A549 (cell line): ENCODE data around the gene NEDD4L. TPM values are rescaled to one million over a fixed set of nuclear protein-coding genes. Genes with fewer than 3 reads are reported as not detected.

Source experiments
- ATAC-seq, 2 experiments: fragments of 200-7000 bp in 1 of 2; fragments of >200 bp in 1 of 2; cut with Nextera tagmentation in 1 of 2; cut with Tn5 transposase in 1 of 2; 3 replicates each; pipeline versions ENCODE4 v1.8.0 to v1.9.1; 2018 to 2020; ENCODE audit warnings: mild to moderate bottlenecking in 1 of 2, moderate library complexity in 1 of 2
- CTCF ChIA-PET: fragments of 300-600 bp; sonication (Branson Sonifier 250); formaldehyde crosslinking; extraction: SDS; loops from one replicate; lab custom pipeline; 2021; ENCODE audit warnings: antibody characterized with exemption, inconsistent platforms; lab: Yijun Ruan, JAX
- POLR2A ChIA-PET: fragments of 350-600 bp; formaldehyde crosslinking; extraction: SDS; loops from one replicate; lab custom pipeline; 2021; ENCODE audit warnings: antibody characterized with exemption, inconsistent platforms; lab: Yijun Ruan, JAX
- DNase-seq, 2 experiments: peaks; one replicate each; pipeline versions ENCODE4 v3.0.0 to v3.0.0-alpha.2; 2011 to 2016; ENCODE audit warnings: low read depth in 1 of 2, low spot score in 1 of 2
- FAIRE-seq: peaks from 2 replicates; lab custom pipeline; 2011; peaks lifted over from hg19 to GRCh38; lab: Jason Lieb, UNC
- H3K27ac ChIP-seq, 2 experiments: fragments of >200 bp; sonication (Bioruptor Twin); formaldehyde crosslinking; 3 replicates each; pipeline ENCODE4 v1.5.1; 2016 to 2017
- H3K4me1 ChIP-seq: fragments of >200 bp; sonication (Bioruptor Twin); formaldehyde crosslinking; 3 replicates; pipeline ENCODE4 v1.6.1; 2016
- H3K4me2 ChIP-seq: fragments of >200 bp; sonication (Bioruptor Twin); formaldehyde crosslinking; 3 replicates; pipeline ENCODE4 v1.6.1; 2016
- H3K4me3 ChIP-seq: fragments of >200 bp; sonication (Bioruptor Twin); formaldehyde crosslinking; 3 replicates; pipeline ENCODE4 v1.5.1; 2016
- H3K9me3 ChIP-seq: fragments of >200 bp; sonication (Bioruptor Twin); formaldehyde crosslinking; 3 replicates; pipeline ENCODE4 v1.6.1; 2016
- CBX8 ChIP-seq: fragments of 200-600 bp; sonication (generic); IDR thresholded peaks from 2 replicates; pipeline ENCODE4 v1.6.1; 2016
- CHD4 ChIP-seq: fragments of 200-600 bp; sonication (generic); IDR thresholded peaks from 2 replicates; pipeline ENCODE4 v1.6.1; 2016; ENCODE audit warnings: antibody characterized with exemption, mild to moderate bottlenecking, borderline replicate concordance
- CTCF ChIP-seq: fragments of >200 bp; sonication (Bioruptor Twin); formaldehyde crosslinking; IDR thresholded peaks from 3 replicates; pipeline ENCODE4 v1.5.1; 2016
- EHF ChIP-seq: fragments of 250-450 bp; sonication (Bioruptor Pico); IDR thresholded peaks from 2 replicates; pipeline ENCODE4 v1.5.0; 2020; ENCODE audit warnings: mild to moderate bottlenecking
- ELK1 ChIP-seq: fragments of 150-350 bp; IDR thresholded peaks from 2 replicates; pipeline ENCODE4 v1.6.1; 2014; ENCODE audit warnings: low read depth, mild to moderate bottlenecking, low read length
- FOXS1 ChIP-seq: fragments of 250-450 bp; sonication (Bioruptor Pico); IDR thresholded peaks from 2 replicates; pipeline ENCODE4 v1.5.0; 2020; ENCODE audit warnings: mild to moderate bottlenecking, moderate library complexity
- GATA3 ChIP-seq: IDR thresholded peaks from 2 replicates; pipeline ENCODE4 v1.6.1; 2012; ENCODE audit warnings: borderline replicate concordance
- HES2 ChIP-seq: fragments of >200 bp; sonication (Bioruptor Twin); formaldehyde crosslinking; IDR thresholded peaks from 2 replicates; pipeline ENCODE4 v1.6.1; 2016
- HMGXB4 ChIP-seq: fragments of 250-450 bp; sonication (Bioruptor Pico); IDR thresholded peaks from 2 replicates; pipeline ENCODE4 v1.5.0; 2021; ENCODE audit warnings: mild to moderate bottlenecking, moderate library complexity, borderline replicate concordance
- HOXB5 ChIP-seq: fragments of 250-450 bp; sonication (Bioruptor Pico); IDR thresholded peaks from 2 replicates; pipeline ENCODE4 v1.5.0; 2020; ENCODE audit warnings: mild to moderate bottlenecking, moderate library complexity
- JUN ChIP-seq, 2 experiments: fragments of >200 bp; sonication (Bioruptor Twin); formaldehyde crosslinking; IDR thresholded peaks; 2 replicates in 1 of 2; 3 replicates in 1 of 2; pipeline ENCODE4 v1.6.1; 2016 to 2017
- JUNB ChIP-seq: fragments of >200 bp; sonication (Bioruptor Twin); formaldehyde crosslinking; IDR thresholded peaks from 2 replicates; pipeline ENCODE4 v1.6.1; 2016
- MAZ ChIP-seq: fragments of 150-350 bp; IDR thresholded peaks from 2 replicates; pipeline ENCODE4 v1.6.1; 2014; ENCODE audit warnings: antibody characterized with exemption, low read depth, low read length, borderline replicate concordance
- MYC ChIP-seq: IDR thresholded peaks from 2 replicates; pipeline ENCODE4 v1.6.1; 2012; ENCODE audit warnings: mild to moderate bottlenecking, inconsistent platforms, low read length, improper control_type of control experiment, borderline replicate concordance
- NR3C1 ChIP-seq: fragments of >200 bp; sonication (Bioruptor Twin); formaldehyde crosslinking; IDR thresholded peaks from 3 replicates; pipeline ENCODE4 v1.6.1; 2017
- PBX3 ChIP-seq: IDR thresholded peaks from 2 replicates; pipeline ENCODE4 v1.6.1; 2012
- POLR2A ChIP-seq: IDR thresholded peaks from 2 replicates; pipeline ENCODE4 v1.6.1; 2012; ENCODE audit warnings: mild to moderate bottlenecking, low read length
- RARB ChIP-seq: fragments of 250-450 bp; sonication (Bioruptor Pico); IDR thresholded peaks from 2 replicates; pipeline ENCODE4 v1.8.0; 2021; ENCODE audit warnings: mild to moderate bottlenecking, moderate library complexity
- RCOR1 ChIP-seq: fragments of 150-350 bp; IDR thresholded peaks from 2 replicates; pipeline ENCODE4 v1.6.1; 2014; ENCODE audit warnings: antibody characterized with exemption, low read length, low read depth
- REST ChIP-seq: fragments of 200-600 bp; sonication (generic); IDR thresholded peaks from 2 replicates; pipeline ENCODE4 v1.6.1; 2016; ENCODE audit warnings: antibody characterized with exemption, mild to moderate bottlenecking, moderate library complexity
- SMC3 ChIP-seq: fragments of >200 bp; sonication (Bioruptor Twin); formaldehyde crosslinking; IDR thresholded peaks from 3 replicates; pipeline ENCODE4 v1.6.1; 2018; ENCODE audit warnings: inconsistent platforms
- ZC3H11A ChIP-seq: fragments of 450-650 bp; IDR thresholded peaks from 2 replicates; pipeline ENCODE4 v1.6.1; 2014; ENCODE audit warnings: antibody characterized with exemption, mild to moderate bottlenecking
- ZFP36 ChIP-seq: fragments of 450-650 bp; IDR thresholded peaks from 2 replicates; pipeline ENCODE4 v1.6.1; 2014; ENCODE audit warnings: borderline replicate concordance; ENCODE audit not compliant: partially characterized antibody
- ZSCAN20 ChIP-seq: fragments of 250-450 bp; sonication (Bioruptor Pico); IDR thresholded peaks from 2 replicates; pipeline ENCODE4 v1.8.0; 2022; ENCODE audit warnings: mild to moderate bottlenecking, moderate library complexity
- WGBS: methylation state at CpG from one replicate; pipeline ENCODE4 v1.1.6; 2017; ENCODE audit errors: missing lambda C conversion rate; 5-methylcytosine and 5-hydroxymethylcytosine counted together
- polyA plus RNA-seq, 4 experiments: library from polyadenylated mRNA; depleted of rRNA in 3 of 4; stranded (reverse); fragments of >200 nt; fragmentation: RNase III in 1 of 4; extraction: RNeasy Plus Mini Kit Qiagen cat#74134 plus additional on column Dnase treatment in 1 of 4; gene quantifications; 2 replicates in 3 of 4; 3 replicates in 1 of 4; pipeline ENCODE4 v1.2.3, GENCODE V29; 2011 to 2017

The NEDD4L gene
- polyA plus RNA-seq, 2 of the 4 experiments (the other 2 are of a cell fraction), result 18.0 to 36.5 TPM

GRCh38 chr18:58080451-58080850 lies 36.4 kb downstream of the NEDD4L start:
- no peak for FAIRE-seq
- 96% methylated on average over 3 of the region's 3 CpGs for WGBS
- no peak for DNase-seq
- H3K27ac ChIP-seq, result no peak overlapping the region
- no peak for ATAC-seq
- H3K4me2 ChIP-seq, result no peak overlapping the region
- H3K9me3 ChIP-seq, result no peaks in the 10 kb centered on the region
- ChIA-PET POLR2A (no interaction called here), CTCF (no interaction called here)
- TF ChIP-seq MAZ, result no peak
- no peak for TF ChIP-seq RARB (CRISPR knock-in tag)
- no peak for TF ChIP-seq NR3C1
- TF ChIP-seq ZSCAN20, result no peak
- TF ChIP-seq JUN (IDR thresholded peaks at IDR 0.05), result no peak
- no peak for TF ChIP-seq MYC
- TF ChIP-seq HMGXB4 (CRISPR knock-in tag), result no peak
- TF ChIP-seq HOXB5 (CRISPR knock-in tag), result no peak
- no peak for TF ChIP-seq HES2
- no peak for TF ChIP-seq PBX3
- TF ChIP-seq CTCF, result no peak
- TF ChIP-seq FOXS1 (CRISPR knock-in tag), result no peak
- TF ChIP-seq EHF (CRISPR knock-in tag), result no peak
- TF ChIP-seq ELK1, result no peak
- H3K4me1 ChIP-seq, result no peaks in the 10 kb centered on the region
- H3K4me3 ChIP-seq, result no peak overlapping the region

GRCh38 chr18:58087928-58088690 lies 44.1 kb downstream of the NEDD4L start:
- DNase-seq (no peak), FAIRE-seq (no peak), ATAC-seq (no peak)
- no peak overlapping the region for H3K4me2 ChIP-seq
- peaks cover 11% of the 10 kb centered on the region; the same call in 2 of the 3 replicates for H3K4me1 ChIP-seq
- CTCF ChIA-PET, result interaction anchor here (0.9 to 1.1 kb wide), 2 partner anchors 48 to 49 kb away, joined by 3 to 4 read pairs; no protein-coding TSS in a partner anchor
- WGBS, result 82% methylated on average over 6 of the region's 6 CpGs
- no peak overlapping the region for H3K27ac ChIP-seq
- POLR2A ChIA-PET, result no interaction called here
- TF ChIP-seq ELK1 (no peak), SMC3 (no peak), RCOR1 (no peak), JUNB (no peak), CHD4 (no peak), POLR2A (no peak), ZC3H11A (no peak), REST (no peak), ZFP36 (no peak), CBX8 (no peak), MAZ (no peak), GATA3 (no peak), EHF (CRISPR knock-in tag) (no peak), FOXS1 (CRISPR knock-in tag) (no peak)
- no peak overlapping the region for H3K4me3 ChIP-seq
- H3K9me3 ChIP-seq, result no peaks in the 10 kb centered on the region
